Nephron (organoid): ENCODE data around the gene PEX13.
A peak's percentile ranks its signal among the peaks of the same experiment; 100 is the strongest.
"Not testable (repeated sequence)": the region's sequence is repeated elsewhere in the genome, so short reads cannot be mapped to it uniquely, and the experiment has no call there.

Experiments used
- H3K27ac Mint-ChIP-seq, 3 experiments: 2 replicates each; pipeline ENCODE4 v1.8.0; 2020; ENCODE audit warnings: mixed read lengths in 3 of 3, mild to moderate bottlenecking in 2 of 3, moderate library complexity in 1 of 3
- H3K27me3 Mint-ChIP-seq: 2 replicates; pipeline ENCODE4 v1.8.0; 2021; ENCODE audit warnings: low read depth, mild to moderate bottlenecking, moderate library complexity, mixed read lengths
- H3K36me3 Mint-ChIP-seq: 2 replicates; pipeline ENCODE4 v1.8.0; 2020; ENCODE audit warnings: low read depth, mixed read lengths
- H3K4me1 Mint-ChIP-seq: 2 replicates; pipeline ENCODE4 v1.8.0; 2020; ENCODE audit warnings: mixed read lengths
- H3K4me3 Mint-ChIP-seq, 3 experiments: 2 replicates each; pipeline ENCODE4 v1.8.0; 2020; ENCODE audit warnings: mild to moderate bottlenecking in 3 of 3, mixed read lengths in 3 of 3, moderate library complexity in 2 of 3
- H3K9me3 Mint-ChIP-seq: 2 replicates; pipeline ENCODE4 v1.8.0; 2020; ENCODE audit warnings: mixed read lengths
- CTCF ChIP-seq, 3 experiments: fragments of 200-600 bp; sonication (generic); IDR thresholded peaks; one replicate each; pipeline ENCODE4 v1.5.0; 2021; ENCODE audit warnings: antibody characterized with exemption in 3 of 3; ENCODE audit not compliant: unreplicated experiment in 3 of 3

The PEX13 gene

GRCh38 chr2:61018798-61019197 lies 1.3 kb downstream of the PEX13 start:
- peaks cover 18% of the 10 kb centered on the region for H3K4me1 Mint-ChIP-seq
- H3K9me3 Mint-ChIP-seq = peaks cover 17% of the 10 kb centered on the region
- TF ChIP-seq CTCF (IDR thresholded peaks at IDR 0.05; ENCODE audit: unreplicated experiment in 3 of 3) = no peak

GRCh38 chr2:61021228-61021660 lies 3.7 kb downstream of the PEX13 start:
- Mint-ChIP-seq H3K4me1 (peaks cover 18% of the 10 kb centered on the region), H3K27me3 (no peaks in the 10 kb centered on the region), H3K36me3 (peaks cover 58% of the 10 kb centered on the region), H3K27ac (no peak overlapping the region), H3K4me3 (no peak overlapping the region), H3K9me3 (peaks cover 25% of the 10 kb centered on the region)
- no peak for TF ChIP-seq CTCF (IDR thresholded peaks at IDR 0.05; ENCODE audit: unreplicated experiment in 3 of 3)

More at GRCh38 chr2:61018798-61019197, 1.3 kb downstream of the PEX13 start:
- peaks cover 39% of the 10 kb centered on the region for H3K36me3 Mint-ChIP-seq
- H3K27ac Mint-ChIP-seq = peak overlapping the region; percentile 99
- H3K27me3 Mint-ChIP-seq = no peaks in the 10 kb centered on the region
- H3K4me3 Mint-ChIP-seq = peak overlapping the region; percentile 95 to 99 (median 99)

- Mint-ChIP-seq H3K27me3 (no peaks in the 10 kb centered on the region), H3K9me3 (peaks cover 32% of the 10 kb centered on the region), H3K4me1 (peaks cover 10% of the 10 kb centered on the region), H3K36me3 (peaks cover 77% of the 10 kb centered on the region), H3K4me3 (no peak overlapping the region), H3K27ac (no peak overlapping the region)
- TF ChIP-seq CTCF (IDR thresholded peaks at IDR 0.05; ENCODE audit: unreplicated experiment in 3 of 3) = no peak
These were observed 6.2 kb downstream of the PEX13 start for GRCh38 chr2:61023670-61024069.

GRCh38 chr2:61029533-61029932 lies 12.0 kb downstream of the PEX13 start:
- no peaks in the 10 kb centered on the region for H3K4me1 Mint-ChIP-seq
- no peak overlapping the region for H3K27ac Mint-ChIP-seq
- no peak overlapping the region for H3K4me3 Mint-ChIP-seq
- peaks cover 83% of the 10 kb centered on the region for H3K36me3 Mint-ChIP-seq
- TF ChIP-seq CTCF (IDR thresholded peaks at IDR 0.05; ENCODE audit: unreplicated experiment in 3 of 3) = no peak
- no peaks in the 10 kb centered on the region for H3K27me3 Mint-ChIP-seq
- peaks cover 34% of the 10 kb centered on the region for H3K9me3 Mint-ChIP-seq

- Mint-ChIP-seq H3K36me3 (peaks cover 96% of the 10 kb centered on the region), H3K9me3 (peaks cover 68% of the 10 kb centered on the region)
- not testable (repeated sequence) for H3K4me3 Mint-ChIP-seq, H3K27ac Mint-ChIP-seq, H3K27me3 Mint-ChIP-seq, H3K4me1 Mint-ChIP-seq
These were observed 17.1 kb downstream of the PEX13 start for GRCh38 chr2:61034592-61034991.

- peaks cover 94% of the 10 kb centered on the region for H3K36me3 Mint-ChIP-seq
- H3K9me3 Mint-ChIP-seq = peaks cover 66% of the 10 kb centered on the region
- not testable (repeated sequence) for H3K27ac Mint-ChIP-seq, H3K27me3 Mint-ChIP-seq, H3K4me1 Mint-ChIP-seq, H3K4me3 Mint-ChIP-seq
These were observed 19.1 kb downstream of the PEX13 start for GRCh38 chr2:61036643-61037042.

GRCh38 chr2:61042807-61043206 lies 25.3 kb downstream of the PEX13 start:
- H3K27me3 Mint-ChIP-seq = no peaks in the 10 kb centered on the region
- H3K36me3 Mint-ChIP-seq = peaks cover 62% of the 10 kb centered on the region
- H3K27ac Mint-ChIP-seq = no peak overlapping the region
- peaks cover 16% of the 10 kb centered on the region for H3K9me3 Mint-ChIP-seq
- no peak for TF ChIP-seq CTCF (IDR thresholded peaks at IDR 0.05; ENCODE audit: unreplicated experiment in 3 of 3)
- no peak overlapping the region for H3K4me3 Mint-ChIP-seq
- H3K4me1 Mint-ChIP-seq = peaks cover 5% of the 10 kb centered on the region
